SK-N-MC (cell line): ENCODE data around the gene CACNA1C.

Experiments
- EZH2 ChIP-seq: fragments of 200-600 bp; sonication (generic); IDR thresholded peaks from one replicate; pipeline ENCODE4 v1.6.1; 2017; ENCODE audit warnings: antibody characterized with exemption
- POLR2AphosphoS5 ChIP-seq: IDR thresholded peaks from 2 replicates; pipeline ENCODE4 v1.6.1; 2012; ENCODE audit warnings: mild to moderate bottlenecking, low read depth, low read length, borderline replicate concordance

DNA sequence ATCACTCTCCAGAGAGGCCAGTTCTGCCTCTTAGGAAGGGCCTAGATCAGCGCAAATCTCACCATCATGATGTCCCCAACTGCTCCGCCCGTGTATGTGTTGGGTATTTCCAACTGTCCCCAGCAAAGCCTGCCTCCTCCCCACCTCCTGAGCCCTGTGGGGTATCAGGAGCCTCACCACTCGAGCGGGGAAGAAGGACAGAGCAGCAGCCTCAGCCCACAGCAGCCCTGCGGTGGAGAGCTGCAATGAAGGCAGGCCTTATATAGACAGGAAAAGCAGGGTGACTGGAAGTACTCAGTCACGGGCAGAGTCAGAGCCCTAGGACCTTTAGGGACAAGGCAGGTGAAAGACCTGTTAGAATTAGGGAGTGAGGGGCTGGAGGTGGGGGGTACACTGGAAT, 358.2 kb downstream of the CACNA1C start:
- TF ChIP-seq EZH2 (no peak), POLR2AphosphoS5 (no peak)
